ENCODE measurements around the gene CEP63. TPM values are rescaled to one million over a fixed set of nuclear protein-coding genes. Genes with fewer than 3 reads are reported as not detected.
A peak's percentile ranks its signal among the peaks of the same experiment; 100 is the strongest.

Gene CEP63
- total RNA-seq, 2 donors from 2014 or later: 21.2 to 33.0 TPM

DNA sequence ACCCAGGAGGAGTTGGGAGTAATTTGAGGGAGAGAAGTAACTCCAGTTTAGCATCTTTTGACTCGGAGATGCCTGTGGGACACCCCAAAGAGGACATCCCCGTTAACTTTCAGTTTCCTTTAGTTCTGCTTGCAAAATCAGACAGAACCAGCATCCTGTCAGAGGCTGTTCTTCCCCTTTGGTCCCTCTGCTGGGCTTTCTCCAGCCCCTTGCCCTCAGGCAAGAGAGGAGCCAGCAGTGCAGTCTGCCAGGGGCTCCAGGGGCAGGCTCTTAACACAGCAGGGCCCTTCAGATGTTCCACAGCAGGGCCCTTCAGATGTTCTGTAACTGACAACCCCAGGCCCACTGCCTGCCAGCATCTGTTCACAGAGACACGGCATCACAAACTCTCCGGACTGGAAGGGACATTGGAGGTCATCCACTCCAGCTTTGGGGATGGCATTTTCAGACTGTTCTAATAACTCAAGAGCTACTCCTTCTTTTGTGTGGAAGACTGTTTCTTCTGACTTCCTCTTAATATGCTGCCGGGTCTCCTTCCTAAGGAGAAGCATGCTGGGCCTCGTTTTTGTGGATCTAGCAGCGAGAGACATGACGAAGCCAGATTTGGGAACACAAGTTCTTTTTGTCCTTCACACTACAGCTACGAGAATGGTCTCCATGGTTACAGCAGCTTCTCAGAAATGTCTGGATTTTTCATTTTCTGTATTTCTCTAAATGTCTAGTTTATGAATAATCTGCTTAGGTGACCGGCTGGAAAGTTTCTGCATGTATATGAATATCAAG is 113.1 kb downstream of the CEP63 start:
- DNase-seq: peak; percentile 44
- H3K27me3 Mint-ChIP-seq (ENCODE audit: insufficient read depth): peaks cover 37% of the 10 kb centered on the region
- H3K27ac Mint-ChIP-seq: no peak overlapping the region
- Histone ChIP-seq H3K9me3 (ENCODE audit: control insufficient read depth, low read length) (no peaks in the 10 kb centered on the region), H3K4me3 (ENCODE audit: low read length) (no peak overlapping the region), H3K9ac (ENCODE audit: extremely low read depth, low read length, poor library complexity, severe bottlenecking) (no peak overlapping the region), H3K27me3 (ENCODE audit: control insufficient read depth, insufficient read depth, low read length, poor library complexity, severe bottlenecking) (peaks cover 23% of the 10 kb centered on the region), H3K36me3 (ENCODE audit: control insufficient read depth, insufficient read depth, low read length) (no peaks in the 10 kb centered on the region), H3K27ac (ENCODE audit: low read depth, low read length) (no peak overlapping the region), H3K4me1 (ENCODE audit: control insufficient read depth, insufficient read depth, low read length) (peaks cover 5% of the 10 kb centered on the region)
- H3K9me3 Mint-ChIP-seq: no peaks in the 10 kb centered on the region
- TF ChIP-seq, protein P1, sequence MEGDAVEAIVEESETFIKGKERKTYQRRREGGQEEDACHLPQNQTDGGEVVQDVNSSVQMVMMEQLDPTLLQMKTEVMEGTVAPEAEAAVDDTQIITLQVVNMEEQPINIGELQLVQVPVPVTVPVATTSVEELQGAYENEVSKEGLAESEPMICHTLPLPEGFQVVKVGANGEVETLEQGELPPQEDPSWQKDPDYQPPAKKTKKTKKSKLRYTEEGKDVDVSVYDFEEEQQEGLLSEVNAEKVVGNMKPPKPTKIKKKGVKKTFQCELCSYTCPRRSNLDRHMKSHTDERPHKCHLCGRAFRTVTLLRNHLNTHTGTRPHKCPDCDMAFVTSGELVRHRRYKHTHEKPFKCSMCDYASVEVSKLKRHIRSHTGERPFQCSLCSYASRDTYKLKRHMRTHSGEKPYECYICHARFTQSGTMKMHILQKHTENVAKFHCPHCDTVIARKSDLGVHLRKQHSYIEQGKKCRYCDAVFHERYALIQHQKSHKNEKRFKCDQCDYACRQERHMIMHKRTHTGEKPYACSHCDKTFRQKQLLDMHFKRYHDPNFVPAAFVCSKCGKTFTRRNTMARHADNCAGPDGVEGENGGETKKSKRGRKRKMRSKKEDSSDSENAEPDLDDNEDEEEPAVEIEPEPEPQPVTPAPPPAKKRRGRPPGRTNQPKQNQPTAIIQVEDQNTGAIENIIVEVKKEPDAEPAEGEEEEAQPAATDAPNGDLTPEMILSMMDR (conservative IDR thresholded peaks at IDR 0.05): no peak
- H3K4me1 Mint-ChIP-seq: peaks cover 4% of the 10 kb centered on the region
- H3K4me3 Mint-ChIP-seq: no peak overlapping the region
- 64 to 81% methylated on average over 7 to 9 of the region's 10 CpGs for WGBS, 2 experiments (ENCODE audit: insufficient coverage in 1 of 2, insufficient read length in 1 of 2)
- H3K36me3 Mint-ChIP-seq (ENCODE audit: low read depth): no peaks in the 10 kb centered on the region

DNA sequence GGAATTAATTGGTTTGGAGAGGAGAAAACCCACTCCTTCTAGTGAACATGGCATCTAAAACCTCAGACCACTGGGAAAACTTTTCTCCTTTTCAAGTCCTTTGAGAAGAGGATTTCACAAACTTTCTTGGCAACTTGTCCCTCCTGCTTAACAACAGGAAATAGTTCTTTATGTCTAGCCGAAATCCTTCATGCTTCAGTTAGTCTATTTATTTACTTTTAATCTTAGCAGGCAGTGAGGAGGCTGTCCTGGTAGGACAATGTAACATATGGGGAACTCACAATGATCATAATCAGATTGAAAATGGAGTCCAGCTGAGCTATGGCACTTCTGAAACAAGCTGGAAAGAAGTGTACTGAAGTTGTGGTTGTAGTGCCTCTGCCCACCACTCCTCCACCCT is 114.3 kb downstream of the CEP63 start:
- WGBS, 2 experiments (ENCODE audit: insufficient coverage in 1 of 2, insufficient read length in 1 of 2): 88% methylated on average over 1 of the region's 1 CpG; no CpG with 5 or more reads in 1 of the 2 experiments

DNA sequence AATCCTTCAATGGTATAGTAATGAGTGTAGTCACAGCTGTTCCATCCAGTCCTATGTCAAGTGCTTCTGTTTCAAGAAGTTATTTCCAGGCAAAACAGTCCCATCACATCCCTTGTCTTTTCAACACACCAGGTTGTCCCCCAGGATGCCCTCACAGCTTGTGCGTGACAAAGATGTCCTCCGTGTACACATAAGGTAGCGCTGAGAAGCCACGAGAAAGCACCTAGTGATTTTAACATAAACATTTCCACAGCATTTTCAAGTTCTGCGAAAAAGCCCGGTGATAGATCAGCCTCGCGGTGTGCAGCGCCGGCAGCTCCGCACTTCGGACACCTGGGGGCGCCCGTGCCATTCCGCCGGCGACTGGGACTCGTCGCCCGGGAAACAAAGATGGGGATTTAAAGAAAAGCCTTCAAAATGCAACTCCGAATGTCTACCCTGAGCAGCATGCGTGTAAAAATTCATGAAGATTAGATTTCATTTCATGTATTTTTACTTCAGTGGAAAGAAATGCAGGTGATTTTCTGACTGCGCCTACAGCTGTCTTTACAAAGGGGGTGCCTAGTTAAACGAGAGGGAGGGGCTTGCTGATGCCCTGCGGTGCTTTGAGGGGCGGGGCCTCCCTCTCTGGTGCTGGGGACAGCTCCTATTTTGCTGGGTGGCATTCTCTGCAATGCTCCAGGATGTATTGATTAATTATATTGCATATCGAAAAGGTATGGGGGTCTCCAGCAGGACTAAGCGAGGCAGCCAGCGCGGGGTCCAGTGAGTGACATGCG is 115.0 kb downstream of the CEP63 start:
- H3K9me3 ChIP-seq (ENCODE audit: control insufficient read depth, low read length): no peaks in the 10 kb centered on the region
- H3K9me3 Mint-ChIP-seq: no peaks in the 10 kb centered on the region
- no peaks in the 10 kb centered on the region for H3K36me3 Mint-ChIP-seq (ENCODE audit: low read depth)
- DNase-seq: peak; percentile 94
- H3K36me3 ChIP-seq (ENCODE audit: control insufficient read depth, insufficient read depth, low read length): no peaks in the 10 kb centered on the region
- H3K27ac ChIP-seq (ENCODE audit: low read depth, low read length): no peak overlapping the region
- TF ChIP-seq, protein P1 (conservative IDR thresholded peaks at IDR 0.05): peak; percentile 99
- H3K27ac Mint-ChIP-seq: no peak overlapping the region
- H3K9ac ChIP-seq (ENCODE audit: extremely low read depth, low read length, poor library complexity, severe bottlenecking): no peak overlapping the region
- H3K4me1 Mint-ChIP-seq: peaks cover 4% of the 10 kb centered on the region
- no peak overlapping the region for H3K4me3 Mint-ChIP-seq
- H3K4me1 ChIP-seq (ENCODE audit: control insufficient read depth, insufficient read depth, low read length): peaks cover 5% of the 10 kb centered on the region
- H3K27me3 Mint-ChIP-seq (ENCODE audit: insufficient read depth): peaks cover 48% of the 10 kb centered on the region
- H3K27me3 ChIP-seq (ENCODE audit: control insufficient read depth, insufficient read depth, low read length, poor library complexity, severe bottlenecking): peaks cover 31% of the 10 kb centered on the region
- H3K4me3 ChIP-seq (ENCODE audit: low read length): no peak overlapping the region
- 18 to 31% methylated on average over 7 to 31 of the region's 31 CpGs for WGBS, 2 experiments (ENCODE audit: insufficient coverage in 1 of 2, insufficient read length in 1 of 2)

More for the DNA sequence above, 114.3 kb downstream of the CEP63 start:
- no peaks in the 10 kb centered on the region for H3K9me3 ChIP-seq (ENCODE audit: control insufficient read depth, low read length)
- DNase-seq: no peak
- TF ChIP-seq, protein P1 (conservative IDR thresholded peaks at IDR 0.05): no peak
- Mint-ChIP-seq H3K4me3 (no peak overlapping the region), H3K4me1 (peaks cover 4% of the 10 kb centered on the region), H3K9me3 (no peaks in the 10 kb centered on the region), H3K36me3 (ENCODE audit: low read depth) (no peaks in the 10 kb centered on the region), H3K27ac (no peak overlapping the region), H3K27me3 (ENCODE audit: insufficient read depth) (peaks cover 42% of the 10 kb centered on the region)
- H3K27ac ChIP-seq (ENCODE audit: low read depth, low read length): no peak overlapping the region
- peaks cover 24% of the 10 kb centered on the region for H3K27me3 ChIP-seq (ENCODE audit: control insufficient read depth, insufficient read depth, low read length, poor library complexity, severe bottlenecking)
- no peak overlapping the region for H3K4me3 ChIP-seq (ENCODE audit: low read length)
- H3K36me3 ChIP-seq (ENCODE audit: control insufficient read depth, insufficient read depth, low read length): no peaks in the 10 kb centered on the region
- H3K4me1 ChIP-seq (ENCODE audit: control insufficient read depth, insufficient read depth, low read length): peaks cover 5% of the 10 kb centered on the region
- H3K9ac ChIP-seq (ENCODE audit: extremely low read depth, low read length, poor library complexity, severe bottlenecking): no peak overlapping the region

Data from endodermal cell (in vitro differentiated cells).